ENCODE data around the gene FMO2.
"Not testable (repeated sequence)": the region's sequence is repeated elsewhere in the genome, so short reads cannot be mapped to it uniquely, and the experiment has no call there.

The FMO2 gene

GRCh38 chr1:171220081-171220420 lies 35.0 kb downstream of the FMO2 start:
- no peak for DNase-seq

GRCh38 chr1:171220581-171221054 lies 35.5 kb downstream of the FMO2 start:
- DNase-seq: no peak

- DNase-seq: no peak
These were observed 36.8 kb downstream of the FMO2 start for GRCh38 chr1:171221665-171222591.

GRCh38 chr1:171222936-171223335 lies 37.8 kb downstream of the FMO2 start:
- no peak for DNase-seq

GRCh38 chr1:171224257-171224656 lies 39.2 kb downstream of the FMO2 start:
- not testable (repeated sequence) for DNase-seq

- DNase-seq: peak; percentile 11
These were observed 41.8 kb downstream of the FMO2 start for GRCh38 chr1:171226747-171227370.

- DNase-seq: no peak
These were observed 46.2 kb downstream of the FMO2 start for GRCh38 chr1:171231326-171231725.

GRCh38 chr1:171233183-171233582 lies 48.1 kb downstream of the FMO2 start:
- DNase-seq: no peak

- DNase-seq: not testable (repeated sequence)
These were observed 51.1 kb downstream of the FMO2 start for GRCh38 chr1:171236231-171236630.

GRCh38 chr1:171243878-171244277 lies 58.8 kb downstream of the FMO2 start:
- no peak for DNase-seq

GRCh38 chr1:171245458-171246064 lies 60.5 kb downstream of the FMO2 start:
- DNase-seq: no peak

- no peak for DNase-seq
These were observed 62.4 kb downstream of the FMO2 start for GRCh38 chr1:171247501-171247900.

GRCh38 chr1:171248302-171248701 lies 63.2 kb downstream of the FMO2 start, which contains the start of gene FMO1:
FMO1 (plus strand) TSS chr1:171248494; CDS start chr1:171258088, 9,594 bp downstream.
- DNase-seq: no peak

GRCh38 chr1:171248841-171249240 lies 63.7 kb downstream of the FMO2 start:
- no peak for DNase-seq

- no peak for DNase-seq
These were observed 65.2 kb downstream of the FMO2 start for GRCh38 chr1:171250263-171250662.

- peak; percentile 40 for DNase-seq
These were observed 66.2 kb downstream of the FMO2 start for GRCh38 chr1:171251042-171251951.

GRCh38 chr1:171251952-171252300 lies 66.8 kb downstream of the FMO2 start:
- no peak for DNase-seq

- DNase-seq: no peak
These were observed 67.4 kb downstream of the FMO2 start for GRCh38 chr1:171252482-171252881.

- no peak for DNase-seq
These were observed 69.8 kb downstream of the FMO2 start for GRCh38 chr1:171254859-171255258.

- DNase-seq: no peak
These were observed 72.0 kb downstream of the FMO2 start for GRCh38 chr1:171256940-171257606.

GRCh38 chr1:171257607-171258076 lies 72.5 kb downstream of the FMO2 start:
- no peak for DNase-seq

GRCh38 chr1:171258429-171258828 lies 73.3 kb downstream of the FMO2 start:
- DNase-seq: no peak
